Transverse colon (tissue), 4 donors: ENCODE results near the gene BCL11A.

Source experiments
- EP300 ChIP-seq: sonication (generic); formaldehyde crosslinking; IDR thresholded peaks from one replicate; pipeline ENCODE4 v1.6.1; 2017; ENCODE audit warnings: antibody characterized with exemption, low read depth
- POLR2A ChIP-seq: fragments of 450-650 bp; IDR thresholded peaks from one replicate; pipeline ENCODE4 v1.6.1; 2016; ENCODE audit warnings: antibody characterized with exemption, mild to moderate bottlenecking, moderate library complexity
- POLR2AphosphoS5 ChIP-seq, 3 donors: sonication (generic); formaldehyde crosslinking; IDR thresholded peaks; one replicate each; pipeline ENCODE4 v1.6.1; 2016; ENCODE audit warnings: antibody characterized with exemption in 3 of 3
- TF ChIP-seq, protein P1 (sequence below), 5 experiments: fragments of 200-600 bp in 3 of 5; fragments of 450-650 bp in 2 of 5; sonication (generic) in 3 of 5; IDR thresholded peaks; 1 replicate in 2 of 5; 2 replicates in 3 of 5; pipeline ENCODE4 v1.5.1; 2016 to 2017; ENCODE audit warnings: antibody characterized with exemption in 5 of 5, inconsistent platforms in 3 of 5, mild to moderate bottlenecking in 2 of 5, moderate library complexity in 1 of 5

DNA sequence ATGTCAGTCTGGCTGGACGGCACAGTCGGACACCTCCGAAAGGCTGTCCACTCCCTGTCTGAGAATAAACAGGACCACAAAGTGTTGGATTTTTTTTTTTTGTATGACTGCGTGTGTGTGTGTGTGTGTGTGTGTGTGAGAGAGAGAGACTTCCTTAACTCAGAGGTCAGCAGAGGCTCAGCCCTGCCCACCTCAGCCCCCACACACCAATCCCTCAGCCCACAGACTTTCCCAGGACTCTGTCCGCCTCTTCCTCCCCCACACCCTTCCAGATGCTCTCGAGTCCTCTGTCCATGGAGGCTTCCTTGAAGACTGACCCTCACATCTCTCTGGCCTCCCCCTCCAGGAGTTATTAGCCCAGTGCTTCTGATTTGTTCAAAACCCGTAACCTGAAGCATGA is 147.3 kb downstream of the BCL11A start:
- TF ChIP-seq POLR2AphosphoS5 (IDR thresholded peaks at IDR 0.05) (no peak), POLR2A (no peak), EP300 (no peak)
- TF ChIP-seq, protein P1, sequence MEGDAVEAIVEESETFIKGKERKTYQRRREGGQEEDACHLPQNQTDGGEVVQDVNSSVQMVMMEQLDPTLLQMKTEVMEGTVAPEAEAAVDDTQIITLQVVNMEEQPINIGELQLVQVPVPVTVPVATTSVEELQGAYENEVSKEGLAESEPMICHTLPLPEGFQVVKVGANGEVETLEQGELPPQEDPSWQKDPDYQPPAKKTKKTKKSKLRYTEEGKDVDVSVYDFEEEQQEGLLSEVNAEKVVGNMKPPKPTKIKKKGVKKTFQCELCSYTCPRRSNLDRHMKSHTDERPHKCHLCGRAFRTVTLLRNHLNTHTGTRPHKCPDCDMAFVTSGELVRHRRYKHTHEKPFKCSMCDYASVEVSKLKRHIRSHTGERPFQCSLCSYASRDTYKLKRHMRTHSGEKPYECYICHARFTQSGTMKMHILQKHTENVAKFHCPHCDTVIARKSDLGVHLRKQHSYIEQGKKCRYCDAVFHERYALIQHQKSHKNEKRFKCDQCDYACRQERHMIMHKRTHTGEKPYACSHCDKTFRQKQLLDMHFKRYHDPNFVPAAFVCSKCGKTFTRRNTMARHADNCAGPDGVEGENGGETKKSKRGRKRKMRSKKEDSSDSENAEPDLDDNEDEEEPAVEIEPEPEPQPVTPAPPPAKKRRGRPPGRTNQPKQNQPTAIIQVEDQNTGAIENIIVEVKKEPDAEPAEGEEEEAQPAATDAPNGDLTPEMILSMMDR (IDR thresholded peaks at IDR 0.05), result no peak
